HEK293 (cell line): ENCODE results near the gene ALDH1B1.

Source experiments
- SALL2 ChIP-seq: fragments of 450-650 bp; formaldehyde crosslinking; IDR thresholded peaks from 2 replicates; pipeline ENCODE4 v1.5.0; 2017; ENCODE audit warnings: missing biosample characterization, mild to moderate bottlenecking, missing genetic modification characterization, borderline replicate concordance
- TCF7L2 ChIP-seq: IDR thresholded peaks from 2 replicates; pipeline ENCODE4 v1.6.1; 2011; ENCODE audit warnings: low read depth, mild to moderate bottlenecking, inconsistent platforms, low read length, moderate library complexity, borderline replicate concordance
- ZBTB1 ChIP-seq: fragments of 450-650 bp; formaldehyde crosslinking; IDR thresholded peaks from 2 replicates; pipeline ENCODE4 v1.5.1; 2016; ENCODE audit warnings: missing biosample characterization, missing genetic modification characterization
- ZBTB21 ChIP-seq: fragments of 450-650 bp; formaldehyde crosslinking; IDR thresholded peaks from 2 replicates; pipeline ENCODE4 v1.5.1; 2017; ENCODE audit warnings: missing biosample characterization, missing genetic modification characterization
- ZIC2 ChIP-seq: fragments of 450-650 bp; formaldehyde crosslinking; IDR thresholded peaks from 2 replicates; pipeline ENCODE4 v1.5.1; 2016; ENCODE audit warnings: missing biosample characterization, missing genetic modification characterization
- ZNF133 ChIP-seq: fragments of 450-650 bp; formaldehyde crosslinking; IDR thresholded peaks from 2 replicates; pipeline ENCODE4 v1.5.1; 2016; ENCODE audit warnings: missing biosample characterization, missing genetic modification characterization
- ZNF473 ChIP-seq: fragments of 450-650 bp; formaldehyde crosslinking; IDR thresholded peaks from 2 replicates; pipeline ENCODE4 v1.5.1; 2017; ENCODE audit warnings: missing biosample characterization, missing genetic modification characterization
- ZNF677 ChIP-seq: fragments of 450-650 bp; IDR thresholded peaks from 2 replicates; pipeline ENCODE4 v1.5.0; 2018; ENCODE audit warnings: missing biosample characterization, mild to moderate bottlenecking, missing genetic modification characterization, moderate library complexity
- ZNF768 ChIP-seq: fragments of 450-650 bp; formaldehyde crosslinking; IDR thresholded peaks from 2 replicates; pipeline ENCODE4 v1.5.1; 2018; ENCODE audit warnings: missing biosample characterization, mild to moderate bottlenecking, missing genetic modification characterization
- TF ChIP-seq, protein P1 (sequence below): fragments of 450-650 bp; formaldehyde crosslinking; IDR thresholded peaks from 2 replicates; pipeline ENCODE4 v1.5.1; 2016; ENCODE audit warnings: missing biosample characterization, missing genetic modification characterization
- TF ChIP-seq, protein P2 (sequence below): fragments of 450-650 bp; formaldehyde crosslinking; IDR thresholded peaks from 2 replicates; pipeline ENCODE4 v1.5.1; 2016; ENCODE audit warnings: missing biosample characterization, missing genetic modification characterization
- TF ChIP-seq, protein P3 (sequence below): fragments of 450-650 bp; formaldehyde crosslinking; IDR thresholded peaks from 2 replicates; pipeline ENCODE4 v1.5.1; 2016; ENCODE audit warnings: missing biosample characterization, missing genetic modification characterization
- TF ChIP-seq, protein P4 (sequence below): fragments of 450-650 bp; formaldehyde crosslinking; IDR thresholded peaks from 2 replicates; pipeline ENCODE4 v1.5.1; 2016; ENCODE audit warnings: missing biosample characterization, missing genetic modification characterization, borderline replicate concordance
- TF ChIP-seq, protein P5 (sequence below): fragments of 450-650 bp; formaldehyde crosslinking; IDR thresholded peaks from 2 replicates; pipeline ENCODE4 v1.5.1; 2016; ENCODE audit warnings: missing biosample characterization, missing genetic modification characterization, borderline replicate concordance

DNA sequence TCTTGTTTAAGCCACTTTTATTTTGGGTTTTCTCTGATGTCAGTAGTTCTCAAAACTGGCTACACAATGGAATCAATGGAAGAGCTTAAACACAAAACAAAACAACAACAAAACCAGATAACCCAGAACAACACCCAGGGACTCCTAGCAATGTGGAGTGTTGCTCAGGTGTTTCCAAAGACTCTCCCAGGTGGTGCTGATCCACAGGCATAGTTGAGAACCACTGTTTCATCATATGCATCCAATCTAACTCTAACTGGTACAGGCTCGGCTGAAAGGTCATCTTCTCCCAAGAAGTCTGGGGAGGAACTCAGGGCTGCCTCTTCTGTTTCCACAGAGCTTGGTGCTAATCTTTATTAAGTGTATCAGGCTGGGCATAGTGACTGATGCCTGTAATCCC lies 5.4 kb upstream of the ALDH1B1 start:
- TF ChIP-seq, protein P1, sequence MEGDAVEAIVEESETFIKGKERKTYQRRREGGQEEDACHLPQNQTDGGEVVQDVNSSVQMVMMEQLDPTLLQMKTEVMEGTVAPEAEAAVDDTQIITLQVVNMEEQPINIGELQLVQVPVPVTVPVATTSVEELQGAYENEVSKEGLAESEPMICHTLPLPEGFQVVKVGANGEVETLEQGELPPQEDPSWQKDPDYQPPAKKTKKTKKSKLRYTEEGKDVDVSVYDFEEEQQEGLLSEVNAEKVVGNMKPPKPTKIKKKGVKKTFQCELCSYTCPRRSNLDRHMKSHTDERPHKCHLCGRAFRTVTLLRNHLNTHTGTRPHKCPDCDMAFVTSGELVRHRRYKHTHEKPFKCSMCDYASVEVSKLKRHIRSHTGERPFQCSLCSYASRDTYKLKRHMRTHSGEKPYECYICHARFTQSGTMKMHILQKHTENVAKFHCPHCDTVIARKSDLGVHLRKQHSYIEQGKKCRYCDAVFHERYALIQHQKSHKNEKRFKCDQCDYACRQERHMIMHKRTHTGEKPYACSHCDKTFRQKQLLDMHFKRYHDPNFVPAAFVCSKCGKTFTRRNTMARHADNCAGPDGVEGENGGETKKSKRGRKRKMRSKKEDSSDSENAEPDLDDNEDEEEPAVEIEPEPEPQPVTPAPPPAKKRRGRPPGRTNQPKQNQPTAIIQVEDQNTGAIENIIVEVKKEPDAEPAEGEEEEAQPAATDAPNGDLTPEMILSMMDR (tag by site-specific recombination): no peak
- TF ChIP-seq ZIC2 (tag by site-specific recombination): no peak
- TF ChIP-seq, protein P2, sequence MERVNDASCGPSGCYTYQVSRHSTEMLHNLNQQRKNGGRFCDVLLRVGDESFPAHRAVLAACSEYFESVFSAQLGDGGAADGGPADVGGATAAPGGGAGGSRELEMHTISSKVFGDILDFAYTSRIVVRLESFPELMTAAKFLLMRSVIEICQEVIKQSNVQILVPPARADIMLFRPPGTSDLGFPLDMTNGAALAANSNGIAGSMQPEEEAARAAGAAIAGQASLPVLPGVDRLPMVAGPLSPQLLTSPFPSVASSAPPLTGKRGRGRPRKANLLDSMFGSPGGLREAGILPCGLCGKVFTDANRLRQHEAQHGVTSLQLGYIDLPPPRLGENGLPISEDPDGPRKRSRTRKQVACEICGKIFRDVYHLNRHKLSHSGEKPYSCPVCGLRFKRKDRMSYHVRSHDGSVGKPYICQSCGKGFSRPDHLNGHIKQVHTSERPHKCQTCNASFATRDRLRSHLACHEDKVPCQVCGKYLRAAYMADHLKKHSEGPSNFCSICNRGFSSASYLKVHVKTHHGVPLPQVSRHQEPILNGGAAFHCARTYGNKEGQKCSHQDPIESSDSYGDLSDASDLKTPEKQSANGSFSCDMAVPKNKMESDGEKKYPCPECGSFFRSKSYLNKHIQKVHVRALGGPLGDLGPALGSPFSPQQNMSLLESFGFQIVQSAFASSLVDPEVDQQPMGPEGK (tag by site-specific recombination): no peak
- TF ChIP-seq, protein P3, sequence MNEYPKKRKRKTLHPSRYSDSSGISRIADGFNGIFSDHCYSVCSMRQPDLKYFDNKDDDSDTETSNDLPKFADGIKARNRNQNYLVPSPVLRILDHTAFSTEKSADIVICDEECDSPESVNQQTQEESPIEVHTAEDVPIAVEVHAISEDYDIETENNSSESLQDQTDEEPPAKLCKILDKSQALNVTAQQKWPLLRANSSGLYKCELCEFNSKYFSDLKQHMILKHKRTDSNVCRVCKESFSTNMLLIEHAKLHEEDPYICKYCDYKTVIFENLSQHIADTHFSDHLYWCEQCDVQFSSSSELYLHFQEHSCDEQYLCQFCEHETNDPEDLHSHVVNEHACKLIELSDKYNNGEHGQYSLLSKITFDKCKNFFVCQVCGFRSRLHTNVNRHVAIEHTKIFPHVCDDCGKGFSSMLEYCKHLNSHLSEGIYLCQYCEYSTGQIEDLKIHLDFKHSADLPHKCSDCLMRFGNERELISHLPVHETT: no peak
- no peak for TF ChIP-seq ZNF768
- TF ChIP-seq TCF7L2: no peak
- TF ChIP-seq, protein P4, sequence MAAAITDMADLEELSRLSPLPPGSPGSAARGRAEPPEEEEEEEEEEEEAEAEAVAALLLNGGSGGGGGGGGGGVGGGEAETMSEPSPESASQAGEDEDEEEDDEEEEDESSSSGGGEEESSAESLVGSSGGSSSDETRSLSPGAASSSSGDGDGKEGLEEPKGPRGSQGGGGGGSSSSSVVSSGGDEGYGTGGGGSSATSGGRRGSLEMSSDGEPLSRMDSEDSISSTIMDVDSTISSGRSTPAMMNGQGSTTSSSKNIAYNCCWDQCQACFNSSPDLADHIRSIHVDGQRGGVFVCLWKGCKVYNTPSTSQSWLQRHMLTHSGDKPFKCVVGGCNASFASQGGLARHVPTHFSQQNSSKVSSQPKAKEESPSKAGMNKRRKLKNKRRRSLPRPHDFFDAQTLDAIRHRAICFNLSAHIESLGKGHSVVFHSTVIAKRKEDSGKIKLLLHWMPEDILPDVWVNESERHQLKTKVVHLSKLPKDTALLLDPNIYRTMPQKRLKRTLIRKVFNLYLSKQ (tag by site-specific recombination): no peak
- no peak for TF ChIP-seq ZNF133 (tag by site-specific recombination)
- TF ChIP-seq, protein P5, sequence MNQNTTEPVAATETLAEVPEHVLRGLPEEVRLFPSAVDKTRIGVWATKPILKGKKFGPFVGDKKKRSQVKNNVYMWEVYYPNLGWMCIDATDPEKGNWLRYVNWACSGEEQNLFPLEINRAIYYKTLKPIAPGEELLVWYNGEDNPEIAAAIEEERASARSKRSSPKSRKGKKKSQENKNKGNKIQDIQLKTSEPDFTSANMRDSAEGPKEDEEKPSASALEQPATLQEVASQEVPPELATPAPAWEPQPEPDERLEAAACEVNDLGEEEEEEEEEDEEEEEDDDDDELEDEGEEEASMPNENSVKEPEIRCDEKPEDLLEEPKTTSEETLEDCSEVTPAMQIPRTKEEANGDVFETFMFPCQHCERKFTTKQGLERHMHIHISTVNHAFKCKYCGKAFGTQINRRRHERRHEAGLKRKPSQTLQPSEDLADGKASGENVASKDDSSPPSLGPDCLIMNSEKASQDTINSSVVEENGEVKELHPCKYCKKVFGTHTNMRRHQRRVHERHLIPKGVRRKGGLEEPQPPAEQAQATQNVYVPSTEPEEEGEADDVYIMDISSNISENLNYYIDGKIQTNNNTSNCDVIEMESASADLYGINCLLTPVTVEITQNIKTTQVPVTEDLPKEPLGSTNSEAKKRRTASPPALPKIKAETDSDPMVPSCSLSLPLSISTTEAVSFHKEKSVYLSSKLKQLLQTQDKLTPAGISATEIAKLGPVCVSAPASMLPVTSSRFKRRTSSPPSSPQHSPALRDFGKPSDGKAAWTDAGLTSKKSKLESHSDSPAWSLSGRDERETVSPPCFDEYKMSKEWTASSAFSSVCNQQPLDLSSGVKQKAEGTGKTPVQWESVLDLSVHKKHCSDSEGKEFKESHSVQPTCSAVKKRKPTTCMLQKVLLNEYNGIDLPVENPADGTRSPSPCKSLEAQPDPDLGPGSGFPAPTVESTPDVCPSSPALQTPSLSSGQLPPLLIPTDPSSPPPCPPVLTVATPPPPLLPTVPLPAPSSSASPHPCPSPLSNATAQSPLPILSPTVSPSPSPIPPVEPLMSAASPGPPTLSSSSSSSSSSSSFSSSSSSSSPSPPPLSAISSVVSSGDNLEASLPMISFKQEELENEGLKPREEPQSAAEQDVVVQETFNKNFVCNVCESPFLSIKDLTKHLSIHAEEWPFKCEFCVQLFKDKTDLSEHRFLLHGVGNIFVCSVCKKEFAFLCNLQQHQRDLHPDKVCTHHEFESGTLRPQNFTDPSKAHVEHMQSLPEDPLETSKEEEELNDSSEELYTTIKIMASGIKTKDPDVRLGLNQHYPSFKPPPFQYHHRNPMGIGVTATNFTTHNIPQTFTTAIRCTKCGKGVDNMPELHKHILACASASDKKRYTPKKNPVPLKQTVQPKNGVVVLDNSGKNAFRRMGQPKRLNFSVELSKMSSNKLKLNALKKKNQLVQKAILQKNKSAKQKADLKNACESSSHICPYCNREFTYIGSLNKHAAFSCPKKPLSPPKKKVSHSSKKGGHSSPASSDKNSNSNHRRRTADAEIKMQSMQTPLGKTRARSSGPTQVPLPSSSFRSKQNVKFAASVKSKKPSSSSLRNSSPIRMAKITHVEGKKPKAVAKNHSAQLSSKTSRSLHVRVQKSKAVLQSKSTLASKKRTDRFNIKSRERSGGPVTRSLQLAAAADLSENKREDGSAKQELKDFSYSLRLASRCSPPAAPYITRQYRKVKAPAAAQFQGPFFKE: no peak
- TF ChIP-seq ZNF473 (tag by site-specific recombination): no peak
- TF ChIP-seq SALL2 (tag by site-specific recombination): no peak
- TF ChIP-seq ZBTB21: no peak
- no peak for TF ChIP-seq ZNF677 (tag by site-specific recombination)
- TF ChIP-seq ZBTB1 (tag by site-specific recombination): no peak
